Measurements from ENCODE around the gene TEX35.

- TF ChIP-seq, protein P1, sequence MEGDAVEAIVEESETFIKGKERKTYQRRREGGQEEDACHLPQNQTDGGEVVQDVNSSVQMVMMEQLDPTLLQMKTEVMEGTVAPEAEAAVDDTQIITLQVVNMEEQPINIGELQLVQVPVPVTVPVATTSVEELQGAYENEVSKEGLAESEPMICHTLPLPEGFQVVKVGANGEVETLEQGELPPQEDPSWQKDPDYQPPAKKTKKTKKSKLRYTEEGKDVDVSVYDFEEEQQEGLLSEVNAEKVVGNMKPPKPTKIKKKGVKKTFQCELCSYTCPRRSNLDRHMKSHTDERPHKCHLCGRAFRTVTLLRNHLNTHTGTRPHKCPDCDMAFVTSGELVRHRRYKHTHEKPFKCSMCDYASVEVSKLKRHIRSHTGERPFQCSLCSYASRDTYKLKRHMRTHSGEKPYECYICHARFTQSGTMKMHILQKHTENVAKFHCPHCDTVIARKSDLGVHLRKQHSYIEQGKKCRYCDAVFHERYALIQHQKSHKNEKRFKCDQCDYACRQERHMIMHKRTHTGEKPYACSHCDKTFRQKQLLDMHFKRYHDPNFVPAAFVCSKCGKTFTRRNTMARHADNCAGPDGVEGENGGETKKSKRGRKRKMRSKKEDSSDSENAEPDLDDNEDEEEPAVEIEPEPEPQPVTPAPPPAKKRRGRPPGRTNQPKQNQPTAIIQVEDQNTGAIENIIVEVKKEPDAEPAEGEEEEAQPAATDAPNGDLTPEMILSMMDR (IDR thresholded peaks at IDR 0.05), result no peak
- no peak for TF ChIP-seq POLR2A (IDR thresholded peaks at IDR 0.05)
These were observed 26.4 kb downstream of the TEX35 start for GRCh38 chr1:178539291-178539690.
